ENCODE data around the gene PDPR.
"Not testable (repeated sequence)": the region's sequence is repeated elsewhere in the genome, so short reads cannot be mapped to it uniquely, and the experiment has no call there.

GRCh38 chr16:70065746-70066658 is 48.1 kb upstream of the PDPR start:
- TF ChIP-seq RAD21 (IDR thresholded peaks at IDR 0.05; ENCODE audit: insufficient read depth, low read depth, low read length); SIN3A (IDR thresholded peaks at IDR 0.05; ENCODE audit: low read depth, low read length); POLR2AphosphoS5 (IDR thresholded peaks at IDR 0.05; ENCODE audit: low read length); TBL1XR1 (IDR thresholded peaks at IDR 0.05; ENCODE audit: low read depth, low read length); NFIC (IDR thresholded peaks at IDR 0.05; ENCODE audit: low read depth, low read length); SUPT20H (IDR thresholded peaks at IDR 0.05; ENCODE audit: borderline replicate concordance, control insufficient read depth, low read depth, low read length); WRNIP1 (IDR thresholded peaks at IDR 0.05; ENCODE audit: borderline replicate concordance, low read depth, low read length); MAX (IDR thresholded peaks at IDR 0.05; ENCODE audit: low read depth, low read length); CTCF (IDR thresholded peaks at IDR 0.05 in 2 of 3, conservative IDR thresholded peaks at IDR 0.05 in 1 of 3; ENCODE audit: control insufficient read depth in 2 of 3, extremely low read depth in 1 of 3, insufficient read depth in 1 of 3, low read depth in 3 of 3, low read length in 3 of 3); EZH2 (IDR thresholded peaks at IDR 0.05; ENCODE audit: borderline replicate concordance, control insufficient read depth, low read depth, low read length); SREBF2 (IDR thresholded peaks at IDR 0.05; ENCODE audit: low read length); TCF12 (IDR thresholded peaks at IDR 0.05; ENCODE audit: low read depth, low read length): not testable (repeated sequence)
- TF ChIP-seq FOXK2 (IDR thresholded peaks at IDR 0.05): peak; percentile 97
